Mucosa of descending colon (tissue), 3 donors: Measurements from ENCODE around the gene COL9A3. TPM values are rescaled to one million over a fixed set of nuclear protein-coding genes. Genes with fewer than 3 reads are reported as not detected.
A peak's percentile ranks its signal among the peaks of the same experiment; 100 is the strongest.

Experiments used
- ATAC-seq: fragments of 200-7000 bp; cut with Tn5 transposase; one replicate; pipeline ENCODE4 v1.9.1; 2020; ENCODE audit warnings: mild to moderate bottlenecking, moderate library complexity
- DNase-seq, 3 donors: peaks; one replicate each; pipeline ENCODE4 v3.0.0-alpha.2; 2020
- H3K36me3 ChIP-seq: fragments of 200-600 bp; one replicate; pipeline ENCODE4 v1.8.0; 2021; ENCODE audit warnings: low read depth, mild to moderate bottlenecking
- H3K4me1 ChIP-seq: fragments of 200-600 bp; one replicate; pipeline ENCODE4 v1.8.0; 2021; ENCODE audit warnings: low read depth, mild to moderate bottlenecking
- H3K4me3 ChIP-seq: fragments of 200-600 bp; one replicate; pipeline ENCODE4 v1.8.0; 2021; ENCODE audit warnings: mild to moderate bottlenecking
- H3K9me3 ChIP-seq: fragments of 200-600 bp; one replicate; pipeline ENCODE4 v1.8.0; 2021; ENCODE audit warnings: mild to moderate bottlenecking
- intact Hi-C, 2 donors: fragments of 100-400 bp; cut with DNase I in 1 of 2; cut with micrococcal nuclease in 1 of 2; formaldehyde crosslinking; loops; one replicate each; pipeline versions ENCODE4 v1.11.0 to v1.11.1; 2022; cut with DNase I, micrococcal nuclease
- total RNA-seq, 3 donors: library from RNA; stranded (reverse); fragmentation: NEBNext Ultra II Directional in 2 of 3; extraction: Animal tissue kit (Norgen Biotek cat#: 25700) in 2 of 3; gene quantifications; one replicate each; pipeline versions ENCODE4 v1.2.1 to v1.2.4, GENCODE V29; 2021 to 2023
- TF ChIP-seq, protein P1 (sequence below): fragments of 200-600 bp; IDR thresholded peaks from one replicate; pipeline ENCODE4 v1.8.0; 2022; ENCODE audit warnings: antibody characterized with exemption, mild to moderate bottlenecking
- donor health status: DM: no; HTN: no; CAD: no; lungs with moderate emphysema.
- donor health status: DM: no; HTN: no; CAD: no.
- donor health status: DM: no; HTN: yes; CAD: no.

Gene COL9A3
- total RNA-seq, 3 donors from 2014 or later: 0.70 to 12.4 (median 2.3) TPM

DNA sequence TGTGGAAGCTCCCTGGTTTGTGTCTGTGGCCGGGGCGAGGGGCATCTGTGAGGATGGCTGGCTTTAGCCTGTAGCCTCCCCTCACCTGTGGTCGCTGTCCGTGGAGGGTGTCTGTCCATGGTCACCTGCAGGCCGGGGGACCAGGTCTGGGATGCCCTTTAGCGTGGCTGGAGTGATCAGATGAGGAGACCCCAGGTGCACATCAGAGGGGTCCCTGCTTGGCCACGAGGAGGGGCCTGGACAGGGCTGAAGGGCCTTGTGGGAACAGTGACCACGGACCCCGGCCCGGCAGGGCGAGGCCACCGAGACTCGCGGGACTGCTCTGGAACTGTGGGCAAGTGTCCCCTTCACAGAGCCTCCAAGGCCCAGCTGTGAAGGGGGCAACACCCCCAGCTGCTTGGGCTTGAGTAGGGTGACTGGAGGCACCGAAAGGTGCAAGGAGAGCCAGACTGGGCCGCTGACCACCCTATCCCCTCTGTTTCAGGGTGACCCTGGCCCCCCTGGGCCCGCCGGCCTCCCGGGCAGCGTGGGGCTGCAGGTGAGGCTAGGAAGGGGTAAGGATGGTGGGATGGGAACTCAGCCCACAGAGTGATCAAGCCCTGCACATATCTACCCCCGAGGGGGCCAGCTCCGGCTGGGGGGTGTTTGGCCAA, 8.6 kb downstream of the COL9A3 start:
- ATAC-seq: no peak
- H3K4me1 ChIP-seq: peaks cover 7% of the 10 kb centered on the region
- no peaks in the 10 kb centered on the region for H3K36me3 ChIP-seq
- TF ChIP-seq, protein P1, sequence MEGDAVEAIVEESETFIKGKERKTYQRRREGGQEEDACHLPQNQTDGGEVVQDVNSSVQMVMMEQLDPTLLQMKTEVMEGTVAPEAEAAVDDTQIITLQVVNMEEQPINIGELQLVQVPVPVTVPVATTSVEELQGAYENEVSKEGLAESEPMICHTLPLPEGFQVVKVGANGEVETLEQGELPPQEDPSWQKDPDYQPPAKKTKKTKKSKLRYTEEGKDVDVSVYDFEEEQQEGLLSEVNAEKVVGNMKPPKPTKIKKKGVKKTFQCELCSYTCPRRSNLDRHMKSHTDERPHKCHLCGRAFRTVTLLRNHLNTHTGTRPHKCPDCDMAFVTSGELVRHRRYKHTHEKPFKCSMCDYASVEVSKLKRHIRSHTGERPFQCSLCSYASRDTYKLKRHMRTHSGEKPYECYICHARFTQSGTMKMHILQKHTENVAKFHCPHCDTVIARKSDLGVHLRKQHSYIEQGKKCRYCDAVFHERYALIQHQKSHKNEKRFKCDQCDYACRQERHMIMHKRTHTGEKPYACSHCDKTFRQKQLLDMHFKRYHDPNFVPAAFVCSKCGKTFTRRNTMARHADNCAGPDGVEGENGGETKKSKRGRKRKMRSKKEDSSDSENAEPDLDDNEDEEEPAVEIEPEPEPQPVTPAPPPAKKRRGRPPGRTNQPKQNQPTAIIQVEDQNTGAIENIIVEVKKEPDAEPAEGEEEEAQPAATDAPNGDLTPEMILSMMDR: no peak
- H3K4me3 ChIP-seq: no peak overlapping the region
- DNase-seq: peak in 1 of 3 donors; percentile 40
- intact Hi-C loops: no loop called here
- no peaks in the 10 kb centered on the region for H3K9me3 ChIP-seq

DNA sequence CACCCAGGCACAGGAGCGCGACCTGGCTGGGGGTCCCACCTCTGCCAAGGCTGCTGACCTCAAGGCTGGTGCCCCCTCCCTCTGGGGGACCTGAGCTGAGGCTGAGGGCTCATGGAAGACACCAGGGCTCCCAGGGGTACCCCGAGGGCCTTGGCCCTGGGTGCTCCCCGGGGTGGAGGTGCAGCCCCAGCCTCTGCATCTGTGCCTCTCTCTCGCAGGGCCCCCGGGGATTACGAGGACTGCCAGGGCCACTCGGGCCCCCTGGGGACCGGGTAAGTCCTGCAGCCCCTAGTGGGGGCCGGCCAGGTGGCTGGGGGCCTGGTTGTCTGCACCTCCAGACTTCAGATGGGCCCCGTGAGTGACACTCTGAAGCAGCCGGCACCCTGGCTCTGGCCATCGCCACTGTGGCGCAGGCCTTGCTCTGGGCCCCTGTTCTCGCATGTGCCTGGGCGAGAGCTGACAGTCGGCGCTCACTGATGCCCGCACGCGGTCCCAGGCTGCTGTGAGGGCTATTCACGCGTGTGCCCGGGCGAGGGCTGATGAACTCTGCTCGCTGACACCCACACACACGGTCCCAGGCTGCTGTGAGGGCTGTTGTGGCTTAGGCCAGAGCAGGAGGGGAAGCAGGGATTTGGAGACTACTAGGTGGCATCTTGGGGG, 9.3 kb downstream of the COL9A3 start:
- TF ChIP-seq, protein P1: no peak
- Histone ChIP-seq H3K36me3 (no peaks in the 10 kb centered on the region), H3K4me1 (peaks cover 11% of the 10 kb centered on the region), H3K4me3 (no peak overlapping the region), H3K9me3 (no peaks in the 10 kb centered on the region)
- intact Hi-C loops: no loop called here
- ATAC-seq: no peak
- DNase-seq: no peak

DNA sequence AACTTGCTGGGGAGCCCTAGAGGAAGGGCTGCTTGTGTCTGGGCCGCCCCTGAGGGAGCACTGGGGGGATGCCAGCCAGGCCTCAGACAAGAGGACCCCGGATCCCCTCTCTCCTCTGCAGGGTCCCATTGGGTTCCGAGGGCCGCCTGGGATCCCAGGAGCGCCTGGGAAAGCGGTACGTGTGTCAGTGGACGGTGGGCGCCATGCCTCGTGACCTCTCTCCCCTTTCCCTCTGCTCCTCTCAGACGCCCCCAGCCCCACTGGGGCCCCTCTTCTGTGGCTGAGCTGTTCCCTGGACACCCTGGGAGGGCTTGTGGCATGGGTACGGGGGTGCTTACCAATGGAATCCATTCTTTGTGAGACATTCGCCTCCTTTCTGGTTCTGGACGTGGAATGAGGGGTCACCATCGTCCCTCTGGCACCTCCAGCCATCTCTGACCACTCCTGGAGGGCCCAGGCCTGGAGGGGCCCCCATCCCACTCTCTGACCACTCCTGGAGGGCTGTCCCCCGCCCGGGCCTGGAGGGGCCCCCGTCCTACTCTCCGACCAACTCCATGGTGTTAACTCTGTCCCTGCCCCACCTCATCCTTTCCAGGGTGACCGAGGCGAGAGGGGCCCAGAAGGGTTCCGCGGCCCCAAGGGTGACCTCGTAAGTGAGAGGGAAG, 9.9 kb downstream of the COL9A3 start:
- Histone ChIP-seq H3K4me1 (peaks cover 16% of the 10 kb centered on the region), H3K36me3 (no peaks in the 10 kb centered on the region), H3K4me3 (no peak overlapping the region), H3K9me3 (no peaks in the 10 kb centered on the region)
- TF ChIP-seq, protein P1: no peak
- no peak for DNase-seq
- ATAC-seq: no peak
- intact Hi-C loops: no loop called here

DNA sequence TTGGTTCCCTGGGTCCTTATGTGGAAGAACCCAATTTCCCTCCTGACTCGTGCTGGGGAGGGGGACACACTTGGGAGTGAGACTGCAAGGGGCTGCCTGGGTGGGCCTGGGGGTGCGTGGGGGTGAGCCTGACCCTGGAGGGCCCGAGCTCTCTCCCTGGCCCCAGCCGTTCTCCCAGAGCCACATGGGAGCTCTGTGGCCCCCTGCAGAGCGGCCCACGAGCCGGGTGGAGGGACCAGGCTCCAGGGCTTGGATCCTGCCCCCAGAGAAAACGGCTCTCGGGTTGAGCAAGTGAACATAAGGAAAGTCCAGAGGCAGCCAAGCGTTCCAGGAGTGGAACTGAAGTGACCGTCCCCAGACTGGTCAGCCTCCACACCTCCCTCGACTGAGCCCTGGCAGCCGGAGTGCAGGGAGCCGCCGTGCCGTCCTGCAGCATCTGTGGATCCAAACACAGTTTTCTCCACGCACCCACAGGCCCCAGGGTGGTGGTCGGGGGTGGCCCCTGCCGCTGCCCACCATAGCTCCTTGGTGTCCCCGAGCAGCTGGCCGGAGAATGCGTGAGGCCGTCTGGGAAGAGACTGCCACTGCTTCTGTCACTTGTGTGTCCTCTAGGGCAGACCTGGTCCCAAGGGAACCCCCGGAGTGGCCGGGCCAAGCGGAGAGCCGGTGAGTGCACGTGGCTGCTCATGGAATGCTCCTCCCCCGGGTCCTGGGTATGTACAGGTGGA, 10.6 kb downstream of the COL9A3 start:
- no peak for ATAC-seq
- intact Hi-C loops: no loop called here
- peaks cover 23% of the 10 kb centered on the region for H3K4me1 ChIP-seq

DNA sequence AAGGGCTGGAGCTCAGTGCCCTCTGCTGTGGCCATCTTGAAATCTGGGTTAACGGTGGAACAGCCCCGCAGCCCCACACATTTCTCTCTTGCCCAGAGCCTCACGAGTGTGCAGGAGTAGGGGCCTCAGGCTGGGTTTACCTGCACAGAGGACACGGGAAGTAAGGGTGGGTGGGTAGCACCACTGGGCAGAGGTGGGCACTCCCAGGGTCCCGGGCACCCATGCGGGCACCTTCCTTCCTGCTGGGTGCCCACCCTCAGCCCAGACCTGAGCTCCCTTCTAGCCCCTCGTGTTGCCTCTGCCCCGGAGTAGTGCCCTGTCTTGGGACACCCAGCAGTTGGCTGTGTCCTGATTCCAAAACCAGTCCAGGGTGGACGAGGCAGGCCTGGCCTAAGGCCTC, 11.2 kb downstream of the COL9A3 start:
- Histone ChIP-seq H3K4me1 (peaks cover 29% of the 10 kb centered on the region), H3K36me3 (no peaks in the 10 kb centered on the region), H3K4me3 (no peak overlapping the region), H3K9me3 (no peaks in the 10 kb centered on the region)
- intact Hi-C loops: no loop called here
- DNase-seq: no peak
- TF ChIP-seq, protein P1: no peak
- ATAC-seq: no peak

More for the DNA sequence above, 10.6 kb downstream of the COL9A3 start:
- Histone ChIP-seq H3K4me3 (no peak overlapping the region), H3K36me3 (no peaks in the 10 kb centered on the region), H3K9me3 (no peaks in the 10 kb centered on the region)
- TF ChIP-seq, protein P1: no peak
- DNase-seq: no peak
